ENCODE measurements around the gene KLHL8.

GRCh38 chr4:87180767-87181166 is 39.7 kb downstream of the KLHL8 start:
- TF ChIP-seq CTCF (IDR thresholded peaks at IDR 0.05; ENCODE audit: extremely low read depth in 1 of 2, insufficient read depth in 1 of 2, low read depth in 1 of 2, low read length in 2 of 2) (no peak), POLR2A (IDR thresholded peaks at IDR 0.05; ENCODE audit: low read depth, low read length) (no peak), JUN (IDR thresholded peaks at IDR 0.05; ENCODE audit: borderline replicate concordance, insufficient read depth, insufficient read length, low read depth) (no peak), POLR2AphosphoS5 (IDR thresholded peaks at IDR 0.05; ENCODE audit: insufficient read depth, low read depth, low read length) (no peak), FOS (IDR thresholded peaks at IDR 0.05; ENCODE audit: borderline replicate concordance, insufficient read depth, low read length) (no peak), EZH2 (IDR thresholded peaks at IDR 0.05; ENCODE audit: borderline replicate concordance, low read depth, low read length, severe bottlenecking) (no peak)
